HG03354 (cell line): ENCODE measurements around the gene SLC5A4.
"Not testable (repeated sequence)": the region's sequence is repeated elsewhere in the genome, so short reads cannot be mapped to it uniquely, and the experiment has no call there.

Experiments used
- ATAC-seq: cut with Tn5 transposase; IDR thresholded peaks from one replicate; pipeline ENCODE4 v1.9.1; 2021; ENCODE audit warnings: mild to moderate bottlenecking; ENCODE audit not compliant: unreplicated experiment, poor library complexity, severe bottlenecking

The SLC5A4 gene

GRCh38 chr22:32202539-32203180 is 52.5 kb downstream of the SLC5A4 start:
- no peak for ATAC-seq

GRCh38 chr22:32202161-32202538 is 53.0 kb downstream of the SLC5A4 start:
- ATAC-seq, result no peak

- ATAC-seq, result no peak
Observed at GRCh38 chr22:32200752-32201151, 54.4 kb downstream of the SLC5A4 start.

GRCh38 chr22:32199961-32200360 is 55.2 kb downstream of the SLC5A4 start:
- no peak for ATAC-seq

- no peak for ATAC-seq
Observed at GRCh38 chr22:32199341-32199740, 55.8 kb downstream of the SLC5A4 start.

GRCh38 chr22:32197553-32198226 is 57.5 kb downstream of the SLC5A4 start:
- not testable (repeated sequence) for ATAC-seq

- ATAC-seq, result not testable (repeated sequence)
Observed at GRCh38 chr22:32195900-32196299, 59.2 kb downstream of the SLC5A4 start.

- not testable (repeated sequence) for ATAC-seq
Observed at GRCh38 chr22:32193346-32193745, 61.8 kb downstream of the SLC5A4 start.

- not testable (repeated sequence) for ATAC-seq
Observed at GRCh38 chr22:32191021-32191420, 64.1 kb downstream of the SLC5A4 start.

GRCh38 chr22:32185821-32186220 is 69.3 kb downstream of the SLC5A4 start:
- ATAC-seq, result no peak

- no peak for ATAC-seq
Observed at GRCh38 chr22:32183625-32184024, 71.5 kb downstream of the SLC5A4 start.

- ATAC-seq, result no peak
Observed at GRCh38 chr22:32181043-32181442, 74.1 kb downstream of the SLC5A4 start.

GRCh38 chr22:32177221-32177765 is 77.9 kb downstream of the SLC5A4 start:
- ATAC-seq, result no peak

- no peak for ATAC-seq
Observed at GRCh38 chr22:32175683-32176644, 79.2 kb downstream of the SLC5A4 start.

GRCh38 chr22:32175115-32175514 is 80.0 kb downstream of the SLC5A4 start:
- no peak for ATAC-seq
